Aorta (tissue), 5 donors: ENCODE data around the gene TMEM26. TPM values are rescaled to one million over a fixed set of nuclear protein-coding genes. Genes with fewer than 3 reads are reported as not detected.
A peak's percentile ranks its signal among the peaks of the same experiment; 100 is the strongest.

ENCODE experiments used
- ATAC-seq: fragments of 200-7000 bp; cut with Tn5 transposase; one replicate; pipeline ENCODE4 v1.9.1; 2022; ENCODE audit warnings: moderate library complexity; ENCODE audit not compliant: low FRiP score
- DNase-seq, 2 donors: peaks; one replicate each; pipeline ENCODE4 v3.0.0-alpha.2; 2020
- H3K27ac ChIP-seq, 2 donors: one replicate each; pipeline ENCODE4 v1.5.1; 2013; ENCODE audit warnings: low read length in 2 of 2, mild to moderate bottlenecking in 2 of 2, moderate library complexity in 2 of 2, control low read depth in 1 of 2, inconsistent platforms in 1 of 2, low read depth in 1 of 2
- H3K27me3 ChIP-seq, 2 donors: one replicate each; pipeline ENCODE4 v1.6.1; 2013; ENCODE audit warnings: control low read depth in 1 of 2, low read length in 1 of 2, mild to moderate bottlenecking in 1 of 2, moderate library complexity in 1 of 2; ENCODE audit not compliant: insufficient read depth in 2 of 2, control insufficient read depth in 1 of 2
- H3K36me3 ChIP-seq, 2 donors: one replicate each; pipeline ENCODE4 v1.6.1; 2013; ENCODE audit warnings: control low read depth in 1 of 2, low read length in 1 of 2, mild to moderate bottlenecking in 1 of 2; ENCODE audit not compliant: insufficient read depth in 2 of 2, control insufficient read depth in 1 of 2
- H3K4me1 ChIP-seq, 2 donors: one replicate each; pipeline ENCODE4 v1.6.1; 2013; ENCODE audit warnings: low read length in 2 of 2, control low read depth in 1 of 2, mild to moderate bottlenecking in 1 of 2, moderate library complexity in 1 of 2; ENCODE audit not compliant: insufficient read depth in 2 of 2, control insufficient read depth in 1 of 2
- H3K4me3 ChIP-seq, 2 donors: one replicate each; pipeline ENCODE4 v1.5.1; 2013; ENCODE audit warnings: low read length in 2 of 2, control low read depth in 1 of 2, mild to moderate bottlenecking in 1 of 2
- H3K9me3 ChIP-seq: one replicate; pipeline ENCODE4 v1.6.1; 2013; ENCODE audit warnings: mild to moderate bottlenecking, low read length; ENCODE audit not compliant: control insufficient read depth
- WGBS, 2 donors: extraction: QIAGEN DNeasy Blood & Tissue Kit; methylation state at CpG; one replicate each; pipeline ENCODE4 v1.1.7; 2013; 5-methylcytosine and 5-hydroxymethylcytosine counted together
- intact Hi-C, 2 donors: fragments of 100-400 bp; cut with DNase I; formaldehyde crosslinking; loops; one replicate each; pipeline versions ENCODE4 v1.14.2 to v1.15.0; 2022
- polyA plus RNA-seq, 2 donors: library from polyadenylated mRNA; stranded (reverse); fragments of 200-250 nt; gene quantifications; one replicate each; pipeline ENCODE4 v1.2.3, GENCODE V29; 2013
- total RNA-seq, 2 donors: library from RNA; stranded (reverse); fragmentation: NEBNext Ultra II Directional; extraction: Animal tissue kit (Norgen Biotek cat#: 25700); gene quantifications; one replicate each; pipeline ENCODE4 v1.2.1, GENCODE V29; 2021
- donor health status: healthy with polysubstance abuse.
- donor health status: Bipolar disorder and iron deficiency.
- donor health status: DM: no; HTN: no; CAD: no.
- donor health status: DM: no; HTN: no; CAD: no.
- donor health status: DM: yes; HTN: yes; CAD: no.

TMEM26 gene
- total and polyA plus RNA-seq, 4 donors, result 0.25 to 1.3 (median 0.58) TPM

DNA sequence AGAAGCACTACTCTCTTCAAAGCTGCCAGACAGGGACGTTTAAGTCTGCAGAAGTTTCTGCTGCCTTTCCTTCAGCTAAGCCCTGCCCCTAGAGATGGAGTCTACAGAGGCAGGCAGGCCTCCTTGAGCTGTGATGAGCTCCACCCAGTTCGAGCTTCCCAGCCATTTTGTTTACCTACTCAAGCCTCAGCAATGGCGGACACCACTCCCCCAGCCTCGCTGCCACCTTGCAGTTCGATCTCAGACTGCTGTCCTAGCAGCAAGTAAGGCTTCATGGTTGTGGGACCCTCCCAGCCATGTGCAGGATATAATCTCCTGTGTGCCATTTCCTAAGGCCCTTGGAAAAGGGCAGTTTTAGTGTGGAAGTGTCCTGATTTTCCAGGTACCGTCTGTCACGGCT lies 74.3 kb downstream of the TMEM26 start:
- ATAC-seq, result no peak
- WGBS, 2 donors, result 88 to 93% methylated on average over 7 of the region's 7 CpGs
- intact Hi-C loops, result no loop called here

DNA sequence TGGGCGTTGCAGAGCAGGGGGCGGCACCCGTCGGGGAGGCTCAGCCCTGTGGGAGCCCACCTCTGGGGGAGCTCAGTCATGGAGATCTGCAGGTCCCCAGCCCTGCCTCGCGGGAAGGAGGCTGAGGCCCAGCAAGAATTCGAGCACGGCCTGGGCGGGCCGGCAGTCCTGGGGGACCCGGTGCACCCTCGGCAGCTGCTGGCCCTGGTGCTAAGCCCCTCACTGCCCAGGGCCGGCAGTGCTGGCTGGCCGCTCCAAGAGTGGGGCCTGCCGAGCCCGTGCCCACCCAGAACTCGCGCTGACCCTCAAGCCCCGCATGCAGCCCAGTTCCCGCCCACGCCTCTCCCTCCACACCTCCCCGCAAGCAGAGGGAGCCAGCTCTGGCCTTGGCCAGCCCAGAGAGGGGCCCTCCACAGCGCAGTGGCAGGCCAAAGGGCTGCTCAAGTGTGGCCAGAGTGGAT lies 76.2 kb downstream of the TMEM26 start:
- WGBS, 2 donors, result 97 to 98% methylated on average over 23 of the region's 23 CpGs
- H3K4me1 ChIP-seq, result no peaks in the 10 kb centered on the region
- no peak overlapping the region for H3K4me3 ChIP-seq
- no peak overlapping the region for H3K27ac ChIP-seq
- no peaks in the 10 kb centered on the region for H3K9me3 ChIP-seq
- DNase-seq, result peak in 1 of 2 donors; percentile 70
- no peaks in the 10 kb centered on the region for H3K36me3 ChIP-seq
- intact Hi-C loops, result no loop called here
- ATAC-seq, result no peak
- no peaks in the 10 kb centered on the region for H3K27me3 ChIP-seq

More for the DNA sequence above, 74.3 kb downstream of the TMEM26 start:
- Histone ChIP-seq H3K9me3 (no peaks in the 10 kb centered on the region), H3K27ac (no peak overlapping the region), H3K36me3 (no peaks in the 10 kb centered on the region), H3K27me3 (no peaks in the 10 kb centered on the region), H3K4me1 (no peaks in the 10 kb centered on the region), H3K4me3 (no peak overlapping the region)
- DNase-seq, result peak in 1 of 2 donors; percentile 59

DNA sequence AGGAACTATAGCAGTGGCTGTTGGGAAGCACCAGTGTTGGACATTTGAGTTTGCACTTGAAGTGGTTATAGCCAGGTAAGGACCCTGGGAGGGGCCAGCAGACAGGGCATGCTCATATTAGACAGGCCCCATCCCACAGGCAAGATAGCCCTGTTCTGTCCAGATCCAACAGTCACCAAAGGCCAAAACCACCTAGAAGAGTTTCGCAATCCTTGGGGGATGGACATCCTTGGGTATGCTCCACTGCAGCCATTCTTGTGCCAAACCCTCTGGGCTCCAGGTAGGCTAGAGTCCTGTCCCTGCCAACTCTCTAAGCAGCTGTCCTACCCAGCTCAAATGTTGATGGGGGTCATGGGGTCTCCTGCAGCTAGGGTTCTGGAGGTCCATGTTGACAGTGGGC lies 76.8 kb downstream of the TMEM26 start:
- no peaks in the 10 kb centered on the region for H3K27me3 ChIP-seq
- H3K36me3 ChIP-seq, result no peaks in the 10 kb centered on the region
- H3K27ac ChIP-seq, result no peak overlapping the region
- H3K4me3 ChIP-seq, result no peak overlapping the region
- intact Hi-C loops, result no loop called here
- H3K4me1 ChIP-seq, result no peaks in the 10 kb centered on the region
- no peak for ATAC-seq
- 94 to 97% methylated on average over 1 of the region's 1 CpG for WGBS, 2 donors
- no peaks in the 10 kb centered on the region for H3K9me3 ChIP-seq
- DNase-seq, result no peak

DNA sequence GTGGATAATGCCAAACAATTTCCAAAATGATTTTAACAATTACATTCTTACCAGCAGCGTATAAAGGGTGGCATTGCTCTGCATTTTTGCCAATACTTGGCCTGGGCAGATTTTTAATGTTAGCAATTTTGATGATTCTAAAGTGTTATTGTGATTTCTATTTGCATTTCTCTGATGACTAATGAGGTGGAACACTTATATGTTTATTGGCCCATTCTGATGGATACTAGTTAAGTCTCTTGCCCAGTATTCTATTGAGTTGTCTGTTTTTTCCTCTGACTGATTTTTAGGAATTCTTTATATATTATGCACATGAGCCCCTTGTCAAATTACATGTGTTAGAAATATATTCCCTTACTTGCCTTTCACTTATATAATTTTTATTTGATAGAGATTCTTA lies 86.8 kb downstream of the TMEM26 start:
- no peak overlapping the region for H3K4me3 ChIP-seq
- H3K9me3 ChIP-seq, result no peaks in the 10 kb centered on the region
- ATAC-seq (no peak), DNase-seq (no peak)
- intact Hi-C loops, result loop anchor here in 1 of 2 donors (5.0 kb wide), 1 partner anchor 306 kb away; no protein-coding TSS in a partner anchor
- H3K27ac ChIP-seq, result no peak overlapping the region
- no peaks in the 10 kb centered on the region for H3K27me3 ChIP-seq
- WGBS, 2 donors, result 87 to 95% methylated on average over 1 of the region's 1 CpG
- no peaks in the 10 kb centered on the region for H3K36me3 ChIP-seq
- H3K4me1 ChIP-seq, result no peaks in the 10 kb centered on the region

DNA sequence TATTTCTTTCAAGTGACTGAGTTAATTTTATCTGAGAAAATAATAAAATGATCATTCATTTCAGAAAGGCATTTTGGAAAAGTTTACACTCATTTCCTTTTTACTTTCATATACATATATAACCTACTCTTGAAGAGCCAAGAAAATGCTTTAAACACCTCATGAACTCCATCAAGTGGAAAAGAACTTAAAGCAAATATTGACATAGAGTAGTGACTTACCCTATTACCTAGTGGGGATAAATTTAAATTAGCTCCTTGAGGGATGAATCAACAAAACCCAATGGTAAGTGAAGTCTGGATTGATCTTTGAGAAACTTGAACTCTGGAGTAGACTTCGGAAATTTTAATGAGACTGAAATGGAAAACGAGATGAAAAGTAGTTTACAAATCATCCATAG lies 88.6 kb downstream of the TMEM26 start:
- H3K36me3 ChIP-seq, result no peaks in the 10 kb centered on the region
- no peak for ATAC-seq

DNA sequence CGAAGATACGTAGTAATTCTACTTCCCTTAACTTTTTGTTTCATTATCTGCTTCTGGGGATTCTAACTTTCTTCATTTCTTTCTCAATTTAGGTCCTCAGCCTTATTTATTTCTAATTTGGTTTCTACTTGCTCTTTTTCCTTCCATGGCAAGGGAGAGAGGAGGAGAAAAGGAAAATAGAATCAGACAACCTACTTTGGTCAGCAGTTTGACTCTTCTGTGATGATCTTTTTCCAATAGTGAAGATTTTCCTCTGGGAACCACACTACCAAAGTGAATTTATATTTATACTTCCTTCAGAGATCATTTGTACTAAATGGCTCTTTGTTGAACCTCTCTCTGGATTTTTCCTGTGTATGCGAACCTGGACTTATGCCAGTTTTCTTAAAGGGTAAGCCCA lies 90.2 kb downstream of the TMEM26 start:
- DNase-seq, result no peak
- Histone ChIP-seq H3K9me3 (no peaks in the 10 kb centered on the region), H3K27ac (no peak overlapping the region), H3K36me3 (no peaks in the 10 kb centered on the region), H3K27me3 (no peaks in the 10 kb centered on the region), H3K4me1 (no peaks in the 10 kb centered on the region), H3K4me3 (no peak overlapping the region)
- no peak for ATAC-seq
- intact Hi-C loops, result no loop called here
- WGBS, 2 donors, result 68 to 73% methylated on average over 3 of the region's 3 CpGs

More for the DNA sequence above, 88.6 kb downstream of the TMEM26 start:
- H3K27me3 ChIP-seq, result no peaks in the 10 kb centered on the region
- no peaks in the 10 kb centered on the region for H3K9me3 ChIP-seq
- intact Hi-C loops, result loop anchor here in 1 of 2 donors (5.0 kb wide), 1 partner anchor 308 kb away; no protein-coding TSS in a partner anchor
- 92 to 96% methylated on average over 2 of the region's 2 CpGs for WGBS, 2 donors
- H3K4me1 ChIP-seq, result no peaks in the 10 kb centered on the region
- no peak overlapping the region for H3K4me3 ChIP-seq
- no peak for DNase-seq
- H3K27ac ChIP-seq, result no peak overlapping the region

DNA sequence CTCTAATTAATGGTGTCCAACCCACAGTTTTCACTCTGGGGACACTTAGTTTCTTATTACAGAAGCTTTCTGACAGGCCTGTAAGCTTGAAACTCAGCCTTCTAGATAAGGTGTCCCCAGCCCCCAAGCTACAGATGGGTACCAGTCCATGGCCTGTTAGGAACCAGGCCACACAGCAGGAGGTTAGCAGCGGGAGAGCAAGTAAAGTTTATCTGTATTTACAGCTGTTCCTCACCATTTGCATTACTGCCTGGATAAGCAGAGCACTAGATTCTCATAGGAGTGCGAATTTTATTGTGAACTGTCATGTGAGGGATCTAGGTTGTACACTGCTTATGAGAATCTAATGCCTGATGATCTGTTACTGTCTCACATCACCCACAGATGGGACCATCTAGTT lies 93.7 kb downstream of the TMEM26 start:
- Histone ChIP-seq H3K4me1 (no peaks in the 10 kb centered on the region), H3K4me3 (no peak overlapping the region), H3K9me3 (no peaks in the 10 kb centered on the region), H3K36me3 (no peaks in the 10 kb centered on the region), H3K27ac (no peak overlapping the region), H3K27me3 (no peaks in the 10 kb centered on the region)
- intact Hi-C loops, result no loop called here
- ATAC-seq (no peak), DNase-seq (no peak)
- WGBS, 2 donors, result 93% methylated on average over 2 of the region's 2 CpGs

DNA sequence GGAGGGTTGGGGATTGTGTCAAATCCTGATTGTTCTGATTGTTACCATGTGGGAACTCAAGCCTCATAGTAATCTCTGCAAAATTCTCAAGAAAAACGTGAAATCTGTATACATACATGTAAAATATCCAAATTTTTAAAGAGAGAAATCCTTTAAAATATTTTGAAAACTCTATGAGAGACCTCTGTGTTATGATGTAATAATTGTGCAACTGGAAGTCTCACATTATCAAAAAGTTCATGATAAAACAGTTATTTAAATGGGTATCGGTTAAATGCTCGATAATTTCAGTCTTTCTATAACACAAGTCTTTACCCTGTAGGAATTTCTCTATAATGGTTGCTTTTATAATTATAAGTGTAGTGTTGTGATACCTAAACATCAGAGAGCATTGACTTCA lies 95.5 kb downstream of the TMEM26 start:
- Histone ChIP-seq H3K27me3 (no peaks in the 10 kb centered on the region), H3K27ac (no peak overlapping the region), H3K4me3 (no peak overlapping the region), H3K9me3 (no peaks in the 10 kb centered on the region), H3K36me3 (no peaks in the 10 kb centered on the region), H3K4me1 (no peaks in the 10 kb centered on the region)
- intact Hi-C loops, result no loop called here
- no peak for DNase-seq
- ATAC-seq, result no peak
- 88 to 93% methylated on average over 3 of the region's 3 CpGs for WGBS, 2 donors
